GM18498 (cell line): ENCODE results near the gene IFRD2.
"Not testable (repeated sequence)": the region's sequence is repeated elsewhere in the genome, so short reads cannot be mapped to it uniquely, and the experiment has no call there.

ENCODE experiments used
- ATAC-seq: cut with Tn5 transposase; IDR thresholded peaks from one replicate; pipeline ENCODE4 v1.9.1; 2021; ENCODE audit warnings: mild to moderate bottlenecking, moderate library complexity; ENCODE audit not compliant: unreplicated experiment

The IFRD2 gene

DNA sequence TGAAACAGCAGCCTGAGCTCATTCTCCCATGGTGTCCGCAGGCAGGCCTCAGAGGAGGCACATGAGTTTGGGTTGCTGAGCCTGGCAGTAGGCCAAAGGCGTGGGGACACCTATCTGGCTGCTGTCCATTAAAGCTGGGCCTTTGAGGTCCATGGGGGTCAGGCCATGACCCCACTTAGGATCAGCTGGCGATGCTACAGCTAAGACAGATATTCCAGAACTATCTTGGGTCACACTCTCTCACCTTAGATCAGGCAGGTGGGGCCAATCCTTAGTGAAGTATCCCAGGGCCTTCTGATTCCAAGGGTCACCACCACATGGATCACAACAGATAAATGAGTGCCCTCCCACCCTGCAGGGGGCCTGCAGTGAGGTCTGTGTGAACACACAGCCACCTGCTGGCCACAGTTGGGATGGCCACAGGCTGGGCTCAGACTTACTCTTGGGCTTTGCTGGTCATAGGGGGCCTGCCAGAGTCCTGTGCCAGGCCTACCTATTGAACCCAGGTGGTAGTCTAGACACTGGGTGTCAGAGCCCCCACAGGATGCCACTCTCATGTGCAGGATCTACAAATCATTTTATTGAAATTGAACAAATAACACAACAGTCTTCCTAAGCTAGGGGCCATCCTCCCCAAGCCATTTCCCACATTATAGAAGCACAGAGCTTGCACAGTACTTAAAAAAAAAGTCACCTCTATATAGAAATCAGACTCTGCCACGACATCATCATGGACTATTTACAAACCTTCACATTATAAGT, 32.3 kb upstream of the IFRD2 start:
- no peak for ATAC-seq

DNA sequence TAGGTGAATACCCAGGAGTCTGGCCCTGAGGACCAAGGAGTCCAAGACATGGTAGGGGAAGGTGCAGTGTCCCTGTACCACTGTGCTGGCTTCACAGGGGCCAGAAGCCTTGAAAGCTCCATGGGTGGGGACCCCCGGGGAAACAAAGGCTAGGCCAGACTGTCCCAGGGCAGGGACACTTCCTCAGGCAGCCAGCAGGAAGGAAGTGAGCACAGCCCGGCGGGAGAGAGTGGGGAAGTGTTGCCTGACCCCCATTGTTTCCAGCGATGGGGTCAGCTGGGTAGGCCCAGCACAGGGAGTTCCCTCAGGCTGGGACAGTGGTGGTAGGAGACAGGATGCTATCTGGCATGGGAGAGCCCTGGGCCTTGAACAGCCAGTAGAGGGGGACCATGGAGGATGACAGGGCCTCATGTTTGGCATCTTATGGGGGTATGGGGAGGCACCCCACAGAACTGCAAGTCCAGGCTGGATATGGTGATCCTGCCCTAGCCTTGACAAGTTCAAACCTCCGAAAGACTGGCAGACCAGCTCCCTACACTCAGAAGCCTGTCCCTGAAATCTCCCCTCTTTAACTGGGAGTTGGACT, 31.5 kb upstream of the IFRD2 start:
- ATAC-seq = no peak

DNA sequence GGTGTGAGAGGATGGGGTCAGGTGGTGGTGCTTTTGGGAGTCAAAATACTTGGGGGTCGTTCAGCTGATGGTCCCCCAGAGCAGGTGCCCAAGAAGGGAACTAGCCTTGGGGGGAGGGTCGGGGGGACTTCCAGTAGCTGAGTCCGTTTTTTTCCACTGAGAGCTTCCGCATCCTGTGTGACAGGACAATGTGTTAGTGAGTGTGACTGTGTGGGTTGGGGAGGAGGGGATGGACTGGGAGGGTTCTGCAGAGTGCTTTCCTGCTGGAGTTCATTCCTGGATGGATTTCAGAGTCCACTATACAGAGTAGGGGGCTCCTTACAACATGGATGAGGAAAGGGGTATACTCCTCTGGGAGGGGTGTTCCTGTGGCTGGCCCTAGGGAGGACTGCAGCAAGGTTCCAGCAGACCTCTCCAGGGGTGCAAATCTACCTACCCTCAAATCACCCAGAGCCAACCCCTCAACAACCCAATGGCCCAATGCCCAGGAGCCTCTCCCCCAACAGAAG, 30.9 kb upstream of the IFRD2 start:
- ATAC-seq = no peak

DNA sequence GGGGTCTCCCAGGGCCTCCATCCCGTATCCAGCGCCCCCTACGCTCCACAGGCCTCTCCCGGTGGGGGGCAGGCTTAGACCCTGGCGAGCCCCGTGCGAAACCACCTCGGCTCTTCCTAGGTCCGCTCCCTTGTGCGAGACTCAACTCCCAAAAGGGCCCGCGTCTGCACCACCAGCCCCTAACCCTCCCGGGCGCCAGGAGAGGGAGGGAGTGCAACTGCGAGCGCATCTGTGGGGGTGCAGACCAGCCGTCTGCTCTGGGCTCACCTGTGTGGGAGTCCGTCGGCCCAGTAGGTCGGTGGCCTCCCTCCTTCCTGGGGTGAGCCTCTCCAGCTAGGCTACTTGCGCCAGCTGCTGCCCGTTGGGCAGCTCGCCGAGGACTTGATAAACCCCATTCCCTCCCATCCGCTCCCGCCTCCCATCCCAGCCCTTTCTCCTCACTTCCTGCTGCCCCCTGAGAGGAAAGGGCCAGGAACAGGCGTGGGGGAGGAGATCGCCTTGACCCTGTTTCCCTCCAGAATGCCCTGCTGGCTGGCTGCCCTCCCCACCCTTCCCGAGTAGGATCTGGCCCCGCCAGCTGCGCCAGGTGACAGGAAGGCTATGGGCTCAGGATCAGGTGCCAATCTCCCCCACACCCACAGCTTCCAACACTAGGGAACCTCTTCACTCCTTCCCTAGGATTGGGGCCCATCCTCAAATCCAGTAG, 30.3 kb upstream of the IFRD2 start, which contains the start of gene HYAL2:
Gene HYAL2, minus strand, starts transcription at position 360 of the 706 bp plus-strand sequence. CDS start 2,256 bp downstream, outside the sequence.
- no peak for ATAC-seq

DNA sequence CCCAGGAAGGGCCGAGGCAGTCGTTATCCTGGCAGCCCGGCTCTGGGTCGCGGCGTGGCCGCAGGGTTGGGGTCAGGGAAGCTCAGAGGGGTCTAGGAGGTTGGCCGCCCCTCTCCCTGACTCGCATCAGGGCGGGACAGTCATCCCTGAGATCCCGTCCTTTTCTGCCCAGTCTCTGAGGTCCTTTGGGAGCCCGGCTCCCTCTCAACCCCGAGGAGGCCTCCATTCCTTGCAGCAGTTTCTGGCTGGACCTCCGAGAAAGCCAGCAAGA, 29.8 kb upstream of the IFRD2 start:
- ATAC-seq = no peak

DNA sequence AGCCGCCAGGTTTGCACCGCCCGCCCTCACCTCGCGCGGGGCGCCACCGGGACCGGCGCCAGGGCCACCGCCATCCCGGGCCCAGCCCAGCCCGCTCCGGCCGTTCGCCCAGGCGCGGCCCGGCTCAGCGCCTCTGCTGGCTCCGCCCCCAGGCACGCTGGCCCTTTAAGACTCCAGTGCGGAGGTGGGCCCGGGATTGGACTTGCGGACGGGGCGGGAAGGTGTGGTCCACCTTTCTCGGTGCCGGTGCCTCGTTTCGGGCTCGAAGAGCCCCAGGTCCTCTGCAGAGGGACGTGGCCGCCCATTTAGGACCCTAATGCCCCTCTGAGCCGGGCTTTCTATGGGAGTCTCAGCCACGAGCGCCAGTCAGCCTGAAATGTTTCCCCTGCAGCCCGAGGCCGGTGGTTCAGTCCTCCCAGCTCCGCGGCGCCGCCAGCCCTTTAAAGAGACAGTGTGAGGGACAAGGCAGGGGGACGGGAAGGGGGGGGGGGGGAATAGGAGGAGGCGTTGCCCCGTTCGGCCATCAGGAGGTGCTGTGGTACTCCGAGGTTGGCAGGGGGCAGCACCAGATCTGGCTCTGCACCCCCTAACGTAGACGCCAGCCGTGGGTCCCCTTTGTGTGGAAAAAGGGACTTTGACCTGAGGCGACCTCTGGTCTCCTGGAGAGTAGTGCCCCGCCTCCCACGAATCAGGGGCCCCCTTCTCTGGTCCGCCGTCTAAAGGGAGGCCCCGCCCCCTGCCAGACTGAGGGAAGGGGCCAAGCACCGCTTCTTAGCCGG, 29.3 kb upstream of the IFRD2 start:
- ATAC-seq = peak; percentile 87

DNA sequence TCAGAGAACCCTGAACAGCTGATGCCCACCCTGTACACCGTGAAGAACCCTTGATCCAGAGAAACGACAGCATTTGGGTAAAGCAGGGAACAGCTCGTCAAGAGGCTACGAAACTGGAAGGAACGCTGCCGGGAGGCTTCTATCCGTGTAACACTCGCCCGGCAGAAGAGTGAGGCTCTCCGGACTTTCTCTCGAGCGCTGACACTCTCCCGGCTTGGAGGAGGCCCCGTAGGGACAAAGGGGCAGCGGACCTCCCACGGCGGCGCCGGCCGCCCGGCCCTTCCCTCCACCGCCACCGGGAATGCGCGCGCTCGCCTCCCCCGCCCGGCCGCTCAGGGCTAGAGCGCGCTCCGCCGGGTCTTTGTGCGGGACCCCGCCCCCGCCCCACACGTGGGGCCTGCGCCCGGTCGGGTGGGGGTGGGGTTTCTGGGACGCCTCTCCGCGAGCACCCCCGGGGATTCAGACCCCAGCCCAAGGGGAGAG, 28.7 kb upstream of the IFRD2 start:
- peak; percentile 60 for ATAC-seq

DNA sequence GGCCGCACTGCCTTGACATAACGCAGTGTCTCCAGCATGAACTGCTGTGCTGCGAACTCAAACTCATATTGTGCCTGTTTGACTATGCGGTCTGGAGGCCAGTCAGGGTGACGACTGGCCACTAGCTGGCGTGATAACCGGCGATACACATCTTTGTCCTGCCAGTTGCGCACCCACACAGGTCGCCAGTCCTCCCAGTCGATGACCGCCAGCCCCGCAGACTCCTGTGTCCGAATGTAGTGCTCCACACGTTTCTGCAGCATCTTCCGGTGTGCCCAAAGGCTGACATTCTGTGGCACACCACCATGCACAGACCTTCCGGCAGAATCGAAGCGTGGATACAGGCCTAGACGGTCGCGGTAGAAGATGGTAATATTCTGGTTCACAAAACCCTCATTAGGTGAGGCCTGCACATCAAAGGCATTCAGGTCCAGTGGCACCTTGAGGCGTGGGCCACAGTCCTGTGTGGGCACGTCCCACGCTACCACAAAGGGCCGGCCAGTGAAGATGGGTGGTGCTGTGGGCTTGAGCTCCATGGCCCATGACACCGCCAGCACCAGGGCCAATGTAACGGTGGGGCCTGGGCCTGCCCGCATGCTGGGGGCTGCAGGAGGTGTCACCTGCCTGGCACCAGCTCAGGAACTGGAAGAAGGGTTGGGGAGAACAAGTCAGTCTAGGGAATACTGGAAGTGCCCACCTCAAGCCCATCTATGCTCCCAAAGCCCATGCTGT, 27.8 kb upstream of the IFRD2 start:
- ATAC-seq = no peak

DNA sequence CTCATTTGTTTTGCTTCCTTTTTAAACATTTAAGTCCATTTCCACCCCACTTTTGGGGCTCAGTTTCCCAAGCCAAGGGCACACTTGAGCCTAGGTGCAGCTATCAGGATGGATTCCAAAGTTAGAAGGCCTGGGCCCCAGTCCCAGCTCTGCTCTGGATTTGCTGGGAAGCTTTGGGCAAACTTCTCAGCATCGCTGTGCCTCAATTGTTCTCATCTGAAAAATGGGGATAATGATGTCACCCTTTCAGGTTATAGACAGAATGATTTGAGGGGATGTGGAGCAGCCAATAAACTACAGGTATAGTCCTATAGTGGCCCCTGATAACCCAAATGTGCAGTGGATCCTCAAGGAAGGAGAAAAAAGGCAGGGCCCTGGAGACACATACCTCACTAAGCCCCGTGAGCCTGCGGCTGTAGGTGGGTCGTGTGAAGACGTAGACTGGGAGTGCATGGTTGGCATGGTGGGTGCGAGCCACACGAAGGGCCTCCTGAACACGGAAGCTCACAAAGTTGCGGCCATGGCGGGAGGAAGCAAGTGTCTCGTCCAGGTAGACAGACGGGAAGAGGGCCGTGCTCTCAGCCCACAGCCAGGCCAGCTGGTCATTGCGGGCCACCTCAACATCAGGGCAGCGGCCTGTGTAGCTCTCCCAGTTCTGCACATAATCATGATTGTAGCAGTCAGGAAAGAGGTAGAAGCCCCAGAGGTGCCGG, 27.1 kb upstream of the IFRD2 start:
- ATAC-seq = no peak

DNA sequence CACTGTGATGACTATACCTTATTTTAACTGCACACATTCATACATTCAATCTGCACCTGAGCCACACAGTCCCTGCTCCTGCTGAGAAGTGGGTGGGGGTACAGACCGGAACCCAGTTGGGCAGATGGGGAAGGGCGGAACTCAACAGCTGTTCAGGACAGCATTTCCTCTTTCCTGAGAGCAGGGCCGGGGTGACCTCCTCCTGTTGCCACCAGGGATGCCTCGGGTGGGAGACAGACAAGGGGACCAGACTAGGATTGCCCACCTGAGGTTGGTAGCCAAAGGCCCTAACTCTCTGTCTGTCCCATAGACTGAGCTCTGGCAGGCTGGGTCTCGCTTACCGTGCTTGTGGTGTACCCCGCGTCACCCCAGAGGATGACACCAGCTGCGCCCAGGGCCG, 26.4 kb upstream of the IFRD2 start:
- ATAC-seq = no peak

DNA sequence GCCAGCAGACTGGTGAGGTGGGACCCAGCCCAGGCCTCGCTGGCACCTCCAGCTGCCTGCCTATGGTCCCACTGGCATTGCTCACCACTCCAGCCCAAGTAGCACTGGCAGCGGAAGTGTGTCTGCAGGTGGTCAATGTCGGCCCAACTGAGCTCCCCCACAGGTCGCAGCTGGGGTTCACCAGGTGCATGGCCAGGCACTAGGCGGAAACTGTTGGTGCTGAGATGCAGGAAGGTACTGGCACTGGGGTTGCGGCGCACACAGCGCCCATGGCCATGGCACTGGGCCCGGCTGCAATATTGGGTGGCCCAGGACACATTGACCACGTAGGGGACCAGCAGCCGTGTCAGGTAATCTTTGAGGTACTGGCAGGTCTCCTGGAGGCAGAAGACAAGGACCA, 25.9 kb upstream of the IFRD2 start:
- ATAC-seq = no peak

DNA sequence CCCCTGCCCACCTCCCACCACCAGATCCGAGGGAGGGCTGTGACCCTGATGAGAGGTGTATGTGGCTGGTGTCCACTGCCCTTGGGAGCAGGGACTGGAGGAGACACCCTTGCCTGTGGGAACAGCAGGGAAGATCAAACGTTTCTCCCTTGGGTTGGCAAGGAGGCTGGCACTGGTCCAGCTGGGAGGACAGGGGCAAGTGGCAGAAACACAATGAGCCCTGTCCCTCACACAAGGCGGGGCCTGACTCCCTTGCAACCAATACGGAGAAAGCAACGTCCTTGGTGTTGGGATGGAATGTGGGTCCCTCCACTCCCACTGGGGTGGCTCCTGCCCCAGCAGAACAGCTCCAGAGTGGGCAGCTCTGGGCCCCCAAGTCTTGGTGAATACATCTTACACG, 25.1 kb upstream of the IFRD2 start:
- no peak for ATAC-seq

DNA sequence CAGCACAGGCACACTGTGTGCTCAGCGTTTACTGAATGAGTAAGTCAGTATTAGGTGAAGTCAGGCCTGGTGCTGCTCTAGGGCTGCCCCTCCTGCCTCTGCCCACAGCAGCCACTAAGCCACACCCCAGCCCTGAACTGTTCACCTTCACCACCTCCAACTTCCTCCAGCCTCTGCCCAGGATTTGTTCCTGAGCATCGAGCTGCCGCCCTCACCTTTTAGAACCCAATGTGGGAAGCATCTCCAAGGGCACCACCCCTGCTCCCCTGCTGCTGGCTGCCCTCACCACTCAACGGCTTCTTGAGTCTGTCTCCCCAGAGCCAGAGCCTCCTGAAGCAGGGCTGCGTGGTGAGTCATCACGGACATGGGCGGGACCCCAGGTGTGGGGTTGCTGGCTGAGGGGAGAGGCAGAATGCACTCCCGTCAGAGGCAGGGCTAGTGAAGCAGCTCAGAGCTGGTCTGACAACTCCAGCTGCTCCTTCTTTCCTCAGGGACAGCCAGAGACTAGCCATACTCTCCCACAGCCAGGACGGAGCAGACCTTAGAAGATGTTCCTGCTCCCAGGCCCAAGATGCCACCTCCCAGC, 24.5 kb upstream of the IFRD2 start:
- ATAC-seq = no peak

DNA sequence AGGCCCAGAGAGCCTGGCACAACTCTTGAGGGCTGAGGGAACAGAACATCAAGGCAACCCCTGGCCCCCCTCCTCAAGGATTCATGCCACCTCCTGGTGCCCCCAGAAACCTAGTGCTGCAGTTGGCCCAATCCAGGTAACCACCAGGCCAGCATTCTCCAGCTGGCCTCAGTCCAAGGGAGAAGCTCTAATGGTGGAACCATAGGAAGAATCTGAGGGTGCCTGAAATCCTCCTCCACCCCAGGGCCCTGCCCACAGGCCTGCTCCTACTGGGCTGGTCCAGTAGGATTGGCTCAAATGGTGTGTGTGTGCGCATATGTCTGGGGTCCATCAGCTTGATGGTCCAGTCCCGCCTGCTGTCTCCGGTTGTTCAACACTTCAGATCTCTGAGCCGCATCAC, 22.6 kb upstream of the IFRD2 start:
- ATAC-seq = no peak

DNA sequence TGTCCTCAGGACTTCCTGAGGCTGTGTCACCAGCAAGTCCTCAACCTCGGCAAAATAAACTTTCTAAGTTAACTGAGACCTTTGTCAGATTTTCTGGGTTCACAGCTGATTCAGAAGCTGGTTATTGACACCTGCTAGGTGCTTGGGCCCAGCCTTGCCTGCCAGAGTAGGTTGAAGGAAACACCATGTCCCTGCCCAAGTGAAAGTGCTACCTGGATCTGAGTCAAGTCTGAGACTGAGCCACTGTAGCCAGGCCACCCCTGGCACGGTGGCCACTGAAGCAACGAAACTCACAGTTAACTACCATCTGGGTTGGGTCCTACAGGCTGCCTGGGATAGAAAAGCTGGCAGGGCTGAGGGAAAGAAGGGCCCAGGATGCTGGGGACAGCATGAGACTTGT, 22.1 kb upstream of the IFRD2 start:
- ATAC-seq = no peak

DNA sequence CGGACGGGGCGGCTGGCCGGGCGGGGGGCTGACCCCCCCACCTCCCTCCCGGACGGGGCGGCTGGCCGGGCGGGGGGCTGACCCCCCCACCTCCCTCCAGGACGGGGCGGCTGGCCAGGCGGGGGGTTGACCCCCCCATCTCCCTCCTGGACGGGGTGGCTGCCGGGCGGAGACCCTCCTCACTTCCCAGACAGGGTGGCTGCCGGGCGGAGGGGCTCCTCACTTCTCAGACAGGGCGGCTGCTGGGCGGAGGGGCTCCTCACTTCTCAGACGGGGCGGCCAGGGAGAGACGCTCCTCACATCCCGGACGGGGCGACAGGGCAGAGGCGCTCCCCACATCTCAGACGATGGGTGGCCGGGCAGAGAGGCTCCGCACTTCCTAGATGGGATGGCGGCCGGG, 19.8 kb upstream of the IFRD2 start:
- not testable (repeated sequence) for ATAC-seq

DNA sequence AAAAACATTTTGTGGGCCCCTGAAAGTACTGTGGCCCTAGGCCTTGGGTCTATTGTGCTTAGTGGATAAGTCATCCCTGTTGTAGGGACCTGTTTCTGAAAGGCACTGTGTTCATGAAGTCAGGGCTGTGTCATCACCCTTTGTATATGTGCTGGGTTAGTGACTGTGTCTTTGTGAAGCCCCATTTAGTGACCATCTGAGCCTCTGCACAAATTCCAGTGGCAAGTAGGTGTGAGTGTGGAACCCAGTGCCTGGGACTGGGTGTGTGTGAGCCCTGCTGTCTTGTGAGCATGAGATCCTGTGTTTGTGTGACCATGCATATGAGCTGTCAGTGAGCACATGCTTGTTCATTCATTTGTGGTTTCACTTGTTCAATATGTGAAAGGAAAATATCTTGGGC, 12.4 kb upstream of the IFRD2 start:
- no peak for ATAC-seq

DNA sequence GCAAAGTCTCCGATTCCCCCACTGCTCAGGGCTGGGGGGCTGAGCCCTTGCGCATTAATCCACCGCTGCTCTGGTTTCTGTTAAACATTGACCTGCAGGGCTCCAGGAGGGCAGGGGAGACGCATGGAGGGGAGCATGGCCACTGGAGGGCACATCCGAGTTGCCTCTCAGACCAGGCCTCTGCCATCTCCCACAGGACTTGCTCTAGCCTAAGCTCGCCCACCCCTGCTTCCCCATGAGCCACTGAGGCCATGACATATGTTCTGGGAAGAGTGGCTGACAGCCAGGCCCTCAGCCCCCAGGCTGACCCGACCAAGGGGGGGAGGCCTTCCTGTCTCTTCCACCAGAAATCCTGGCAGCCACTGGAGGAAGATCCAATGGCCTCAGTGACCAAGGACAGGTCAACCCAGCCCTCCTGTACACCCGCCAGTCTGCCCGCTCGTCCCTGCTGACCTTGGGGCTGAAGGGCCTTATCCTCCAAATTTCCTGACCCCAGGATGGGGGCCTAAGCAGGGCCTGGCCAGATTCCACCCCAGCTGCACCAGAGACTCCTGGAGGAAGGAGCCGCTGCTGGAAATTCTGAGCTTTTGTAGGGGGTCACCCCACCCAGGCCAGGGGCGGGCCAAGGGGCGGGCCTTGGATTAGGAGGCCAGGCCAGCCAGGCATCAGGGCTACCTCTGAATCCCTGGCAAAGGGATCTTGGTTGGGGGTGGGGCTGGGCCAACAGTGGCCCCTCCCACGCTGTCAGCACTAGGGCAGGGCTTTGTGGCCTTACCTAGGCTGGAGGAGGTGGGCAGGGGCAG, 11.0 kb upstream of the IFRD2 start, which contains the start of gene HYAL1:
Gene HYAL1, minus strand, starts transcription at position 562 of the 803 bp plus-strand sequence. CDS start 618 bp downstream, outside the sequence.
- no peak for ATAC-seq
